KOPT-K1 (cell line): Measurements from ENCODE around the gene PGBD5.
"Not testable (repeated sequence)": the region's sequence is repeated elsewhere in the genome, so short reads cannot be mapped to it uniquely, and the experiment has no call there.

Source experiments
- H3K27ac ChIP-seq: fragments of 200-600 bp; sonication (generic); 2 replicates; pipeline ENCODE4 v1.5.1; 2016; ENCODE audit warnings: antibody characterized with exemption, mild to moderate bottlenecking, low read depth, low read length; ENCODE audit not compliant: poor library complexity, severe bottlenecking
- H3K36me3 ChIP-seq: fragments of 200-600 bp; sonication (generic); 2 replicates; pipeline ENCODE4 v1.5.1; 2017; ENCODE audit warnings: antibody characterized with exemption, mild to moderate bottlenecking, low read length, moderate library complexity; ENCODE audit not compliant: insufficient read depth
- H3K9me3 ChIP-seq: fragments of 200-600 bp; sonication (generic); 2 replicates; pipeline ENCODE4 v1.5.1; 2017; ENCODE audit warnings: antibody characterized with exemption, low read length, mild to moderate bottlenecking; ENCODE audit not compliant: insufficient read depth, poor library complexity, severe bottlenecking

Gene PGBD5

DNA sequence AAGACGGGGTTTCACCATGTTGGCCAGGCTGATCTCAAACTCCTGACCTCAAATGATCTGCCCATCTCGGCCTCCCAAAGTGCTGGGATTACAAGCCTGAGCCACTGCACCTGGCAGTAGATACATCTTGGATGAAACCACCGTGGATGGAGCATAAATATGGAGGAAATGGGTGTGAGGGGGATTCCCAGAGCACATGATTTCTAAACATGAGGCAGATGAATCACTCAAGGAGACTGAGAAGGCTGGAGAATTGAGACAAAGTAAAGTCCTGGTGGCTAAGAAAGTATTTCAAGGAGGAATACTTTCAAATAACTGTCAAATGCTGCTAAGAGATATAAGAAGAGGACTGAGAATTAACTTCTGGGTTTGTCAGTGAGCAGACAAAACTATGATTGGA lies 5.4 kb upstream of the PGBD5 start:
- Histone ChIP-seq H3K9me3 (no peaks in the 10 kb centered on the region), H3K27ac (no peak overlapping the region), H3K36me3 (no peaks in the 10 kb centered on the region)

DNA sequence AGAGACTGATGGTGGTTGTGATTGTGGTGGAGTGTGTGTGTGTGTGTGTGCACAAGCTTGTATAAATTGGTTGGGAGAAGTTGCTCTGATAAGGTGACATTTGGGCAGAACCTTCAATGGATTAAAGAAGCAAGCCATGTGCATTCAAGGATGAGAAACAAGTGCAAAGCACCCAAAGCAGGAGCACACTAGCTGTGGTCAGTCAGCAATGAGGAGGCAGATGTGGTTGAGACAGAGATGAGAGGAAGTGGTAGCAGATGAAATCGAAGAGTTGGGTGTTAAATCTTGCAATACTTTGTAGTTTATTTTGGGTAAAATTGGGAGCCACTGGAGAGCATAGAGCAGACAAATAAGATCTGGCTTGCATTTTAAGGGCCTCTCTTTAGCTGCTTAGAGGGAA lies 4.4 kb upstream of the PGBD5 start:
- Histone ChIP-seq H3K36me3 (no peaks in the 10 kb centered on the region), H3K9me3 (no peaks in the 10 kb centered on the region), H3K27ac (no peak overlapping the region)

GRCh38 chr1:230429067-230429735 lies 3.1 kb upstream of the PGBD5 start:
- H3K36me3 ChIP-seq: no peaks in the 10 kb centered on the region
- no peak overlapping the region for H3K27ac ChIP-seq
- H3K9me3 ChIP-seq: no peaks in the 10 kb centered on the region

GRCh38 chr1:230427981-230428380 lies 1.8 kb upstream of the PGBD5 start:
- no peaks in the 10 kb centered on the region for H3K36me3 ChIP-seq
- H3K27ac ChIP-seq: no peak overlapping the region
- H3K9me3 ChIP-seq: no peaks in the 10 kb centered on the region

- Histone ChIP-seq H3K36me3 (no peaks in the 10 kb centered on the region), H3K27ac (no peak overlapping the region), H3K9me3 (no peaks in the 10 kb centered on the region)
Measured at GRCh38 chr1:230427094-230427876, 1.2 kb upstream of the PGBD5 start.

GRCh38 chr1:230425252-230426091 lies 660 bp downstream of the PGBD5 start:
- Histone ChIP-seq H3K9me3 (peaks cover 5% of the 10 kb centered on the region), H3K27ac (no peak overlapping the region)

GRCh38 chr1:230424391-230425251 lies 1.5 kb downstream of the PGBD5 start:
- no peaks in the 10 kb centered on the region for H3K36me3 ChIP-seq
- peaks cover 14% of the 10 kb centered on the region for H3K9me3 ChIP-seq
- H3K27ac ChIP-seq: no peak overlapping the region

More at GRCh38 chr1:230425252-230426091, 660 bp downstream of the PGBD5 start:
- H3K36me3 ChIP-seq: no peaks in the 10 kb centered on the region

GRCh38 chr1:230423951-230424350 lies 2.2 kb downstream of the PGBD5 start:
- Histone ChIP-seq H3K9me3 (peaks cover 15% of the 10 kb centered on the region), H3K27ac (no peak overlapping the region), H3K36me3 (no peaks in the 10 kb centered on the region)

DNA sequence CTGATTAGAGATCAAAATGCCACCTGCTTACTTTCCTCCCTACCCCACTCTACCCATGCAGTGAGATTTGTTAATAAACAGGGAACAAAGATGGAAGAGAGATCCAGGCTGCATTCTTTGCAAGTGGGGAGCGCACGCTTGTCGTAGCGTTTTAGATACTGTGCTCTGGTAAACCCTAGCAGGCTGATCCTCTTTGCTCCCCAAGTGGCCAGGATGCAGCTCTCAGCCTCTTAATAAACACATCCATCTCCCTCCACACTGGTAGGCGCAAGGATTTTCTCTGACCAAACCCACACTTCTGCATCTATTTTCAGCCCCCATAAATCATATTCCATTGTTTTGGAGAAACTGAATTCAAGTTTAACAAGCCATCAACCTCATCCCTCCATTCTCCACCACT lies 2.9 kb downstream of the PGBD5 start:
- Histone ChIP-seq H3K27ac (no peak overlapping the region), H3K9me3 (peaks cover 15% of the 10 kb centered on the region), H3K36me3 (no peaks in the 10 kb centered on the region)

DNA sequence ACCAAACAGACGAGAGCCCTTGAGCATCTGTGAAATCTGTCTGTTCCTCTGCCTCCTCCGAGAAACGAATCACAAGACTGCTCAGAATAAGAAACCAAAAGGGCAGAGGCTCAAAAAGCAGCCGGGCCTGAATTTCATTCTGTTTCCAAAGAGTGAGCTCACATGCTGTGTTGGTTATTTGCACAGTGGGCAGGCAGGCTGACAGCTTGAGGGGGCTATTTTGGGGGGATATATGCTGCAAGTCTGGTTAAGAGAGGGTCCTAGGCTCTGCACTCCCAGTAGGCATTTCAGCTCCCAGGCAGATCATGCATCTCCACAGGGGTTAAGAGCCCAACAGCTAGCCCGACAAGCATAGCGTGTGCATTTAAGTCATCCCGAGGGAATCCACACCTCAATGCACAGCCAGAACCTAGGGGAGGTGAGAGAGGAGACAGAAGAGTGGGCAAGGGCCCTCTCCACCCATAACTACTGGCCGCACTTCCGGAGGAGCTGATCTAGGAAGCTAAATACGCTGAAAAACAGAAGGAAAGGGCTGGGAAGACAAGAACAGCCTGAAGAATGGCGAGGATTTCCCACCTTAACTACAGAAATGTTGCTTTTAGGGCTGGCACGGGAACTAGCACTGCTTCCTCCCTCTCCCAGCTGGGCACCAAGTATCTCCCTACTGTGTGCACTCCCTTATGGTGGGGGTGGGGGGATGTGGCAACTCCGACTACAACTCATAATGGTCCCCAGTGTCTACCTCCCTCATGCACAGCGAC lies 3.7 kb downstream of the PGBD5 start:
- H3K36me3 ChIP-seq: no peaks in the 10 kb centered on the region
- no peak overlapping the region for H3K27ac ChIP-seq
- peaks cover 15% of the 10 kb centered on the region for H3K9me3 ChIP-seq

GRCh38 chr1:230421481-230421880 lies 4.7 kb downstream of the PGBD5 start:
- H3K36me3 ChIP-seq: no peaks in the 10 kb centered on the region
- no peak overlapping the region for H3K27ac ChIP-seq
- peaks cover 15% of the 10 kb centered on the region for H3K9me3 ChIP-seq

DNA sequence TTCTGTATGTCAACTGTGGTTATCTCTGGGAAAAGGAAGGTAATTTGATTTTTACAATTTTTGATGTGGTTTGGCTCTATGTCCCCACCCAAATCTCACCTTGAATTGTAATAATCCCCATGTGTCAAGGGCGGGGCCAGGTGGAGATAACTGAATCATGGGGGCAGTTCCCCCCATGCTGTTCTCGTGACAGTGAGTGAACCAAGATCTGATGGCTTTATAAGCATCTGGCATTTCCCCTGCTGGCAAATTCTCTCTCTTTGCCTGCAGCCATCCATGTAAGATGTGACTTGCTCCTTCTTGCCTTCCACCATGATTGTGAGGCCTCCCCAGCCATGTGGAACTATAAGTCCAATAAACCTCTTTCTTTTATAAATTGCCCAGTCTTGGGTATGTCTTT lies 5.8 kb downstream of the PGBD5 start:
- H3K36me3 ChIP-seq: not testable (repeated sequence)
- H3K9me3 ChIP-seq: peaks cover 15% of the 10 kb centered on the region

DNA sequence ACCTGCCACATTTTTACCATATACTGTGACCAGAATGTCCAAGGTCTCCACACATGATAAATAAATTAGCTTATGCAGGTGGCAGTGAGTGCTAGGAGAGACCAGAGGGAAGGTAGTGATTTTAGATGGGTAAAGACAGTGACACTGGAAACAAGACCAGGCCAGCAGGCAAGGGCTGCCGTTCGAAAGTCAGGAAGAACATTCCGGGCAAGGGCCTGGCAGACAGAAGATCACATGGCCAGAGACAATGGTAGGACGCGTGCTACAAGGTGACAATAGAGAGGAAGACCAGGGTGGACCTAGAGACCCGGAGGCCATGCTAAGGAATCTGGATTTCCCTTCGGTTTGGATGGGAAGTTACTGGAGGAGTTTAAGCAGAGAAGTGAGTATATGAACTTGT lies 9.7 kb downstream of the PGBD5 start:
- Histone ChIP-seq H3K9me3 (peaks cover 15% of the 10 kb centered on the region), H3K27ac (no peak overlapping the region), H3K36me3 (no peaks in the 10 kb centered on the region)

More for the DNA sequence above, 5.8 kb downstream of the PGBD5 start:
- not testable (repeated sequence) for H3K27ac ChIP-seq
